HCT116 (cell line): Measurements from ENCODE around the gene IL26. TPM values are rescaled to one million over a fixed set of nuclear protein-coding genes. Genes with fewer than 3 reads are reported as not detected.

Source experiments
- ATAC-seq: fragments of 200-7000 bp; cut with Tn5 transposase; 2 replicates; pipeline ENCODE4 v1.9.1; 2020; ENCODE audit warnings: mild to moderate bottlenecking, moderate library complexity
- BruUV-seq: library from RNA; stranded (reverse); fragments of 400-500 nt; replicated peaks from 2 replicates; lab custom pipeline; 2021; lab: Mats Ljungman, UMichigan
- CTCF ChIA-PET: fragments of 300-600 bp; sonication (Branson Sonifier 250); formaldehyde crosslinking; loops from one replicate; lab custom pipeline; 2021; ENCODE audit warnings: antibody characterized with exemption; lab: Charles Lee
- POLR2A ChIA-PET: fragments of 300-600, 350-600 bp; sonication (Branson Sonifier 250); formaldehyde crosslinking; loops from one replicate; lab custom pipeline; 2021; ENCODE audit warnings: antibody characterized with exemption; lab: Charles Lee
- RAD21 ChIA-PET, 2 experiments: fragments of 300-600 bp; sonication (Branson Sonifier 250); formaldehyde crosslinking; loops; one replicate each; lab custom pipeline; 2023; ENCODE audit warnings: low total read pairs in 2 of 2; ENCODE audit not compliant: uncharacterized antibody in 2 of 2, unreplicated experiment in 2 of 2, low non-redundant PET in 1 of 2; lab: Charles Lee
- DNase-seq: peaks from one replicate; pipeline ENCODE4 v3.0.0-alpha.2; 2010; ENCODE audit warnings: low read depth, low spot score
- H2AFZ ChIP-seq: fragments of 200-600 bp; shearing (Covaris generic), sonication (generic); 2 replicates; pipeline ENCODE4 v1.6.1; 2017; ENCODE audit warnings: low read depth, mixed run types, mixed read lengths, antibody characterized with exemption, low read length; ENCODE audit not compliant: poor library complexity, severe bottlenecking
- H3K27ac ChIP-seq: 2 replicates; pipeline ENCODE4 v1.5.1; 2012; ENCODE audit warnings: low read depth, low read length
- H3K27me3 ChIP-seq: fragments of 200-600 bp; sonication (generic); 2 replicates; pipeline ENCODE4 v1.6.1; 2016; ENCODE audit warnings: mixed run types, low read length, mixed read lengths; ENCODE audit not compliant: insufficient read depth
- H3K36me3 ChIP-seq, 2 experiments: fragments of 200-500 bp in 1 of 2; fragments of 200-600 bp in 1 of 2; sonication (Bioruptor generic) in 1 of 2; sonication (generic) in 1 of 2; 2 replicates each; pipeline versions ENCODE4 v1.5.1 to v1.6.1; 2014 to 2016; ENCODE audit warnings: low read length in 2 of 2, inconsistent platforms in 1 of 2, mixed read lengths in 1 of 2, mixed run types in 1 of 2; ENCODE audit not compliant: insufficient read depth in 2 of 2, control insufficient read depth in 1 of 2
- H3K4me1 ChIP-seq, 2 experiments: fragments of 200-600 bp in 1 of 2; sonication (generic) in 1 of 2; 2 replicates each; pipeline versions ENCODE4 v1.5.1 to v1.6.1; 2012 to 2017; ENCODE audit warnings: low read length in 2 of 2, inconsistent platforms in 1 of 2, mild to moderate bottlenecking in 1 of 2, mixed read lengths in 1 of 2, mixed run types in 1 of 2, moderate library complexity in 1 of 2; ENCODE audit not compliant: insufficient read depth in 2 of 2, control insufficient read depth in 1 of 2
- H3K4me2 ChIP-seq: fragments of 200-600 bp; sonication (generic); 2 replicates; pipeline ENCODE4 v1.6.1; 2017; ENCODE audit warnings: mixed run types, low read length, mixed read lengths
- H3K4me3 ChIP-seq, 2 experiments: fragments of 200-600 bp in 1 of 2; sonication (generic) in 1 of 2; replicated peaks in 1 of 2; 2 replicates each; pipeline ENCODE4 v1.5.1; 2011 to 2016; ENCODE audit warnings: low read length in 2 of 2, control low read depth in 1 of 2, low read depth in 1 of 2, mild to moderate bottlenecking in 1 of 2, mixed read lengths in 1 of 2, mixed run types in 1 of 2
- H3K79me2 ChIP-seq: fragments of 200-600 bp; sonication (generic); 2 replicates; pipeline ENCODE4 v1.6.1; 2017; ENCODE audit warnings: mild to moderate bottlenecking, mixed run types, low read length, moderate library complexity, mixed read lengths; ENCODE audit not compliant: insufficient read depth
- H3K9ac ChIP-seq: fragments of 200-600 bp; sonication (generic); 2 replicates; pipeline ENCODE4 v1.6.1; 2016; ENCODE audit warnings: low read length, mixed read lengths
- H3K9me2 ChIP-seq: fragments of 200-600 bp; sonication (generic), shearing (Covaris generic); 2 replicates; pipeline ENCODE4 v1.6.1; 2017; ENCODE audit warnings: mixed run types, mild to moderate bottlenecking, moderate library complexity; ENCODE audit not compliant: insufficient read depth
- H3K9me3 ChIP-seq, 2 experiments: fragments of 200-500 bp in 1 of 2; fragments of 200-600 bp in 1 of 2; sonication (Bioruptor generic) in 1 of 2; sonication (generic) in 1 of 2; 2 replicates each; pipeline ENCODE4 v1.6.1; 2014 to 2017; ENCODE audit warnings: low read length in 2 of 2, mixed read lengths in 2 of 2, inconsistent platforms in 1 of 2, low read depth in 1 of 2, mild to moderate bottlenecking in 1 of 2, mixed run types in 1 of 2, moderate library complexity in 1 of 2; ENCODE audit not compliant: control insufficient read depth in 1 of 2, insufficient read depth in 1 of 2
- H4K20me1 ChIP-seq: fragments of 200-600 bp; sonication (generic), shearing (Covaris generic); 2 replicates; pipeline ENCODE4 v1.6.1; 2017; ENCODE audit warnings: mixed run types, mild to moderate bottlenecking, moderate library complexity; ENCODE audit not compliant: insufficient read depth
- CEBPB ChIP-seq: IDR thresholded peaks from 2 replicates; pipeline ENCODE4 v1.6.1; 2012; ENCODE audit warnings: low read depth
- CTCF ChIP-seq, 3 experiments: fragments of 200-600 bp in 1 of 3; sonication (generic) in 1 of 3; IDR thresholded peaks in 2 of 3; conservative IDR thresholded peaks in 1 of 3; 2 replicates each; pipeline ENCODE4 v1.5.1; 2012 to 2017; ENCODE audit warnings: low read depth in 2 of 3, low read length in 2 of 3, antibody characterized with exemption in 1 of 3, borderline replicate concordance in 1 of 3, control low read depth in 1 of 3, mild to moderate bottlenecking in 1 of 3, mixed read lengths in 1 of 3, mixed run types in 1 of 3, moderate library complexity in 1 of 3; ENCODE audit not compliant: insufficient read depth in 1 of 3
- EGR1 ChIP-seq: IDR thresholded peaks from 2 replicates; pipeline ENCODE4 v1.6.1; 2012; ENCODE audit warnings: low read depth
- ELF1 ChIP-seq: IDR thresholded peaks from 2 replicates; pipeline ENCODE4 v1.6.1; 2012; ENCODE audit warnings: low read depth, borderline replicate concordance
- JUND ChIP-seq: IDR thresholded peaks from 2 replicates; pipeline ENCODE4 v1.6.1; 2012
- SRF ChIP-seq: IDR thresholded peaks from 2 replicates; pipeline ENCODE4 v1.6.1; 2012; ENCODE audit warnings: low read depth
- ZBTB33 ChIP-seq: IDR thresholded peaks from 2 replicates; pipeline ENCODE4 v1.6.1; 2011; ENCODE audit warnings: mild to moderate bottlenecking, low read length, moderate library complexity; ENCODE audit not compliant: insufficient replicate concordance; ENCODE audit errors: extremely low read depth
- ZNF274 ChIP-seq: fragments of 200-500 bp; sonication (Bioruptor generic); IDR thresholded peaks from 2 replicates; pipeline ENCODE4 v1.6.1; 2014; ENCODE audit warnings: mild to moderate bottlenecking, low read depth, low read length, inconsistent platforms
- intact Hi-C: fragments of 100-400 bp; cut with micrococcal nuclease; formaldehyde crosslinking; loops from 2 replicates; pipeline ENCODE4 v1.10.0; 2022
- total RNA-seq: library from RNA; stranded (reverse); gene quantifications from one replicate; pipeline ENCODE4 v1.2.1, GENCODE V29; 2021; ENCODE audit not compliant: unreplicated experiment

IL26 gene
- total RNA-seq, 1 experiment from 2014 or later, result not detected

- H3K9ac ChIP-seq, result no peak overlapping the region
- TF ChIP-seq CEBPB (no peak), ZBTB33 (no peak), CTCF (IDR thresholded peaks at IDR 0.05 in 2 of 3, conservative IDR thresholded peaks at IDR 0.05 in 1 of 3; ENCODE audit: borderline replicate concordance in 1 of 3, insufficient read depth in 1 of 3, low read depth in 2 of 3, low read length in 2 of 3) (no peak), ELF1 (no peak), SRF (no peak), ZNF274 (no peak), EGR1 (no peak), JUND (no peak)
- TF ChIP-seq, all 23 proteins: peak for 0
- ATAC-seq, result no peak
- ChIA-PET CTCF (no interaction called here), RAD21 (no interaction called here), POLR2A (no interaction called here)
- no TSS peak for BruUV-seq
- Histone ChIP-seq H3K4me3 (no peak overlapping the region), H3K27me3 (no peaks in the 10 kb centered on the region), H3K4me1 (no peaks in the 10 kb centered on the region), H4K20me1 (no peaks in the 10 kb centered on the region), H3K36me3 (no peaks in the 10 kb centered on the region), H3K79me2 (no peaks in the 10 kb centered on the region), H2AFZ (no peak overlapping the region), H3K9me2 (no peaks in the 10 kb centered on the region), H3K4me2 (no peak overlapping the region), H3K27ac (no peak overlapping the region), H3K9me3 (no peaks in the 10 kb centered on the region)
- no peak for DNase-seq
- intact Hi-C loops, result no loop called here
Measured at GRCh38 chr12:68247785-68248184, 22.2 kb upstream of the IL26 start.
